GM23338 (cell line): ENCODE results near the gene CASR. TPM values are rescaled to one million over a fixed set of nuclear protein-coding genes. Genes with fewer than 3 reads are reported as not detected.

Experiments
- ATAC-seq: fragments of 200-7000 bp; cut with Tn5 transposase; 3 replicates; pipeline ENCODE4 v1.9.1; 2020
- DNase-seq: peaks from one replicate; pipeline ENCODE4 v3.0.0-alpha.2; 2015; ENCODE audit warnings: low spot score
- H2AFZ ChIP-seq: fragments of 200-600 bp; sonication (generic); 2 replicates; pipeline ENCODE4 v1.8.0; 2016; ENCODE audit warnings: antibody characterized with exemption, mild to moderate bottlenecking, moderate library complexity
- H3F3A ChIP-seq: fragments of 200-600 bp; sonication (generic); replicated peaks from 2 replicates; pipeline ENCODE4 v1.8.0; 2017; ENCODE audit warnings: antibody characterized with exemption, mixed run types, low read depth
- H3K27ac ChIP-seq: fragments of 200-600 bp; sonication (generic); 2 replicates; pipeline ENCODE4 v1.6.1; 2016; ENCODE audit warnings: low read depth
- H3K27me3 ChIP-seq: fragments of 200-600 bp; sonication (generic); 2 replicates; pipeline ENCODE4 v1.8.0; 2016; ENCODE audit warnings: mild to moderate bottlenecking, mixed run types, moderate library complexity; ENCODE audit not compliant: insufficient read depth
- H3K36me3 ChIP-seq: fragments of 200-600 bp; sonication (generic); 2 replicates; pipeline ENCODE4 v1.8.0; 2016; ENCODE audit warnings: mild to moderate bottlenecking; ENCODE audit not compliant: insufficient read depth
- H3K4me1 ChIP-seq: fragments of 200-600 bp; sonication (generic); 2 replicates; pipeline ENCODE4 v1.8.0; 2016; ENCODE audit warnings: mild to moderate bottlenecking, moderate library complexity; ENCODE audit not compliant: insufficient read depth
- H3K4me2 ChIP-seq: fragments of 200-600 bp; sonication (generic); 2 replicates; pipeline ENCODE4 v1.7.1; 2017; ENCODE audit warnings: mixed run types
- H3K4me3 ChIP-seq: fragments of 200-600 bp; sonication (generic); 2 replicates; pipeline ENCODE4 v1.6.1; 2016; ENCODE audit warnings: mixed run types
- H3K79me2 ChIP-seq: fragments of 200-600 bp; sonication (generic); replicated peaks from 2 replicates; pipeline ENCODE4 v1.8.0; 2017; ENCODE audit warnings: mild to moderate bottlenecking; ENCODE audit not compliant: insufficient read depth
- H3K9me2 ChIP-seq: fragments of 200-600 bp; sonication (generic); 2 replicates; pipeline ENCODE4 v1.8.0; 2017; ENCODE audit not compliant: insufficient read depth
- H4K20me1 ChIP-seq: fragments of 200-600 bp; sonication (generic); replicated peaks from 2 replicates; pipeline ENCODE4 v1.8.0; 2017; ENCODE audit warnings: mild to moderate bottlenecking; ENCODE audit not compliant: insufficient read depth
- H3K27ac Mint-ChIP-seq: 2 replicates; pipeline ENCODE4 v1.8.0; 2020; ENCODE audit warnings: inconsistent platforms, mild to moderate bottlenecking, moderate library complexity, mixed read lengths
- H3K27me3 Mint-ChIP-seq: 3 replicates; pipeline ENCODE4 v1.8.0; 2022; ENCODE audit warnings: low read depth, mild to moderate bottlenecking, moderate library complexity, mixed read lengths, inconsistent platforms; ENCODE audit not compliant: insufficient read depth, poor library complexity
- H3K36me3 Mint-ChIP-seq: 3 replicates; pipeline ENCODE4 v1.8.0; 2021; ENCODE audit warnings: low read depth, mild to moderate bottlenecking, inconsistent platforms, moderate library complexity, mixed read lengths
- H3K4me1 Mint-ChIP-seq: 3 replicates; pipeline ENCODE4 v1.8.0; 2020; ENCODE audit warnings: mild to moderate bottlenecking, inconsistent platforms, mixed read lengths
- H3K4me3 Mint-ChIP-seq: 3 replicates; pipeline ENCODE4 v1.8.0; 2021; ENCODE audit warnings: moderate library complexity, mild to moderate bottlenecking, inconsistent platforms, mixed read lengths
- H3K9me3 Mint-ChIP-seq: 3 replicates; pipeline ENCODE4 v1.8.0; 2020; ENCODE audit warnings: moderate library complexity, mild to moderate bottlenecking, inconsistent platforms, mixed read lengths
- CREB1 ChIP-seq: fragments of 250-450 bp; sonication (Bioruptor Pico); IDR thresholded peaks from 2 replicates; pipeline ENCODE4 v1.5.0; 2020; ENCODE audit warnings: low read depth, mild to moderate bottlenecking, moderate library complexity
- CTCF ChIP-seq, 2 experiments: fragments of 200-600 bp in 1 of 2; sonication (generic) in 1 of 2; conservative IDR thresholded peaks; 2 replicates each; pipeline versions ENCODE4 v1.5.1 to v1.6.1; 2016 to 2017; ENCODE audit warnings: antibody characterized with exemption in 2 of 2, low read depth in 2 of 2, mild to moderate bottlenecking in 2 of 2, moderate library complexity in 1 of 2
- ETS1 ChIP-seq: IDR thresholded peaks from 2 replicates; pipeline ENCODE4 v1.6.1; 2016; ENCODE audit warnings: antibody characterized with exemption
- EZH2 ChIP-seq: fragments of 200-600 bp; sonication (generic); IDR thresholded peaks from one replicate; pipeline ENCODE4 v1.8.0; 2017; ENCODE audit warnings: antibody characterized with exemption, mild to moderate bottlenecking, low read depth; ENCODE audit not compliant: unreplicated experiment
- EZH2phosphoT487 ChIP-seq: fragments of 200-600 bp; sonication (generic); IDR thresholded peaks from one replicate; pipeline ENCODE4 v1.8.1; 2018; ENCODE audit warnings: antibody characterized with exemption; ENCODE audit not compliant: unreplicated experiment
- JUNB ChIP-seq: IDR thresholded peaks from one replicate; pipeline ENCODE4 v1.6.1; 2016; ENCODE audit warnings: antibody characterized with exemption; ENCODE audit not compliant: unreplicated experiment
- NANOG ChIP-seq: IDR thresholded peaks from 2 replicates; pipeline ENCODE4 v1.6.1; 2016; ENCODE audit warnings: antibody characterized with exemption, borderline replicate concordance
- POLR2AphosphoS5 ChIP-seq: IDR thresholded peaks from 2 replicates; pipeline ENCODE4 v1.6.1; 2016; ENCODE audit warnings: antibody characterized with exemption, low read depth
- REST ChIP-seq: IDR thresholded peaks from one replicate; pipeline ENCODE4 v1.6.1; 2018; ENCODE audit warnings: antibody characterized with exemption; ENCODE audit not compliant: unreplicated experiment
- STAT1 ChIP-seq: IDR thresholded peaks from one replicate; pipeline ENCODE4 v1.6.1; 2016; ENCODE audit warnings: antibody characterized with exemption; ENCODE audit not compliant: unreplicated experiment
- ZNF114 ChIP-seq: fragments of 250-450 bp; sonication (Bioruptor Pico); IDR thresholded peaks from 2 replicates; pipeline ENCODE4 v1.5.0; 2020; ENCODE audit warnings: mild to moderate bottlenecking, moderate library complexity
- ZNF331 ChIP-seq: fragments of 250-450 bp; sonication (Bioruptor Pico); IDR thresholded peaks from 2 replicates; pipeline ENCODE4 v1.5.0; 2020; ENCODE audit warnings: low read depth, mild to moderate bottlenecking, moderate library complexity
- ZNF462 ChIP-seq: fragments of 250-450 bp; sonication (Bioruptor Pico); IDR thresholded peaks from 2 replicates; pipeline ENCODE4 v1.5.0; 2020; ENCODE audit warnings: mild to moderate bottlenecking, moderate library complexity
- polyA plus RNA-seq: library from polyadenylated mRNA; unstranded; fragments of >200 nt; fragmentation: Nextera tagmentation; extraction: Ambion mirVana; gene quantifications from 2 replicates; pipeline ENCODE4 v1.2.1, GENCODE V29; 2016
- total RNA-seq: library from RNA; depleted of rRNA; stranded (reverse); fragments of >200 nt; shearing (Covaris generic); gene quantifications from 2 replicates; pipeline ENCODE4 v1.2.3, GENCODE V29; 2014

Gene CASR
- total and polyA plus RNA-seq, 2 experiments from 2014 or later, result 0.08 to 0.56 TPM

- Histone ChIP-seq H4K20me1 (no peaks in the 10 kb centered on the region), H3K79me2 (no peaks in the 10 kb centered on the region), H3K27ac (no peak overlapping the region), H3K9me2 (peaks cover 3% of the 10 kb centered on the region), H3F3A (no peaks in the 10 kb centered on the region), H3K36me3 (no peaks in the 10 kb centered on the region), H3K4me3 (no peak overlapping the region), H3K27me3 (no peaks in the 10 kb centered on the region), H3K4me2 (no peak overlapping the region), H3K4me1 (no peaks in the 10 kb centered on the region), H2AFZ (no peak overlapping the region)
- Mint-ChIP-seq H3K9me3 (no peaks in the 10 kb centered on the region), H3K4me3 (no peak overlapping the region), H3K27me3 (no peaks in the 10 kb centered on the region), H3K4me1 (no peaks in the 10 kb centered on the region), H3K27ac (no peak overlapping the region), H3K36me3 (no peaks in the 10 kb centered on the region)
- ATAC-seq (no peak), DNase-seq (no peak)
- TF ChIP-seq ETS1 (no peak), ZNF331 (no peak), NANOG (no peak), ZNF114 (CRISPR knock-in tag) (no peak), JUNB (no peak), EZH2phosphoT487 (no peak), CTCF (conservative IDR thresholded peaks at IDR 0.05; ENCODE audit: low read depth in 2 of 2) (no peak), ZNF462 (CRISPR knock-in tag) (no peak), EZH2 (no peak), POLR2AphosphoS5 (no peak), CREB1 (no peak), STAT1 (no peak), REST (no peak)
Observed at GRCh38 chr3:122284486-122284885, 101.0 kb downstream of the CASR start.
